Neural cell (in vitro differentiated cells): ENCODE data around the gene PLEKHG5.

Experiments used
- CTCF ChIP-seq: fragments of 450-650 bp; IDR thresholded peaks from 2 replicates; pipeline ENCODE4 v1.5.1; 2014; ENCODE audit warnings: antibody characterized with exemption, mild to moderate bottlenecking, moderate library complexity; ENCODE audit not compliant: poor library complexity, severe bottlenecking
- EP300 ChIP-seq: fragments of 450-650 bp; conservative IDR thresholded peaks from 2 replicates; pipeline ENCODE4 v1.6.1; 2014; ENCODE audit warnings: antibody characterized with exemption, mild to moderate bottlenecking, moderate library complexity; ENCODE audit not compliant: poor library complexity, severe bottlenecking
- EZH2 ChIP-seq: fragments of 200-600, 300-800 bp; shearing (Covaris generic), sonication (generic); IDR thresholded peaks from 2 replicates; pipeline ENCODE4 v1.6.1; 2014; ENCODE audit warnings: antibody characterized with exemption, low read length, borderline replicate concordance, mild to moderate bottlenecking; ENCODE audit not compliant: insufficient read depth, poor library complexity, severe bottlenecking
- MXI1 ChIP-seq: fragments of 450-650 bp; conservative IDR thresholded peaks from 2 replicates; pipeline ENCODE4 v1.6.1; 2014; ENCODE audit warnings: antibody characterized with exemption, mild to moderate bottlenecking; ENCODE audit not compliant: poor library complexity, severe bottlenecking
- POLR2AphosphoS5 ChIP-seq: IDR thresholded peaks from 2 replicates; pipeline ENCODE4 v1.6.1; 2012
- RAD21 ChIP-seq: fragments of 450-650 bp; conservative IDR thresholded peaks from 2 replicates; pipeline ENCODE4 v1.6.1; 2014; ENCODE audit warnings: antibody characterized with exemption, mild to moderate bottlenecking, moderate library complexity
- REST ChIP-seq: IDR thresholded peaks from 2 replicates; pipeline ENCODE4 v1.6.1; 2012; ENCODE audit warnings: borderline replicate concordance
- TAF1 ChIP-seq: IDR thresholded peaks from 2 replicates; pipeline ENCODE4 v1.6.1; 2012; ENCODE audit warnings: low read depth

- TF ChIP-seq EZH2, result no peak
- no peak for TF ChIP-seq MXI1
- TF ChIP-seq CTCF, result no peak
- no peak for TF ChIP-seq RAD21
- TF ChIP-seq POLR2AphosphoS5, result no peak
- no peak for TF ChIP-seq TAF1
- no peak for TF ChIP-seq REST
- no peak for TF ChIP-seq EP300
These were observed 18.3 kb downstream of the PLEKHG5 start for GRCh38 chr1:6473156-6473555.
